Activated CD4-positive, alpha-beta T cell treated with anti-CD3 and anti-CD28 coated beads for 1 hour (primary cell): ENCODE measurements around the gene CD247.
A peak's percentile ranks its signal among the peaks of the same experiment; 100 is the strongest.
"Not testable (repeated sequence)": the region's sequence is repeated elsewhere in the genome, so short reads cannot be mapped to it uniquely, and the experiment has no call there.

Experiments used
- DNase-seq: peaks from one replicate; pipeline ENCODE4 v3.0.0-alpha.2; 2020

The CD247 gene

GRCh38 chr1:167518331-167518700 is at the start of gene CD247:
CD247 (minus strand) TSS chr1:167518529; CDS start chr1:167518465, 64 bp downstream.
- DNase-seq = peak; percentile 70

- no peak for DNase-seq
These were observed 49.3 kb upstream of the CD247 start for GRCh38 chr1:167567663-167568062.

- DNase-seq = no peak
These were observed 48.4 kb upstream of the CD247 start for GRCh38 chr1:167566766-167567165.

- DNase-seq = no peak
These were observed 47.6 kb upstream of the CD247 start for GRCh38 chr1:167565922-167566321.

GRCh38 chr1:167564612-167565270 is 46.4 kb upstream of the CD247 start:
- no peak for DNase-seq

GRCh38 chr1:167563579-167564246 is 45.4 kb upstream of the CD247 start:
- no peak for DNase-seq

GRCh38 chr1:167562702-167563101 is 44.4 kb upstream of the CD247 start:
- DNase-seq = no peak

- DNase-seq = no peak
These were observed 43.4 kb upstream of the CD247 start for GRCh38 chr1:167561753-167562152.

- peak; percentile 55 for DNase-seq
These were observed 37.8 kb upstream of the CD247 start for GRCh38 chr1:167555971-167556714.

GRCh38 chr1:167555072-167555471 is 36.7 kb upstream of the CD247 start:
- not testable (repeated sequence) for DNase-seq

GRCh38 chr1:167554028-167554779 is 35.9 kb upstream of the CD247 start:
- no peak for DNase-seq

GRCh38 chr1:167553136-167554027 is 35.1 kb upstream of the CD247 start, which contains the start of gene CREG1:
CREG1 (minus strand) TSS chr1:167553762.
- peak; percentile 77 for DNase-seq

GRCh38 chr1:167551362-167551761 is 33.0 kb upstream of the CD247 start:
- DNase-seq = no peak

- DNase-seq = no peak
These were observed 30.0 kb upstream of the CD247 start for GRCh38 chr1:167548059-167548932.

GRCh38 chr1:167546935-167547334 is 28.6 kb upstream of the CD247 start:
- DNase-seq = no peak

GRCh38 chr1:167545349-167545748 is 27.0 kb upstream of the CD247 start:
- no peak for DNase-seq

GRCh38 chr1:167544447-167545093 is 26.2 kb upstream of the CD247 start:
- no peak for DNase-seq

- DNase-seq = no peak
These were observed 25.1 kb upstream of the CD247 start for GRCh38 chr1:167543199-167543990.
